Body of pancreas (tissue), 4 donors: ENCODE data around the gene CDH12.

Experiments
- POLR2A ChIP-seq, 3 donors: fragments of 450-650 bp; IDR thresholded peaks; one replicate each; pipeline ENCODE4 v1.6.1; 2016; ENCODE audit warnings: antibody characterized with exemption in 3 of 3, mild to moderate bottlenecking in 2 of 3
- TF ChIP-seq, protein P1 (sequence below), 7 experiments: fragments of 450-650 bp in 4 of 7; fragments of 200-600 bp in 3 of 7; sonication (generic) in 3 of 7; IDR thresholded peaks; one replicate each; pipeline ENCODE4 v1.5.1; 2016 to 2019; ENCODE audit warnings: antibody characterized with exemption in 7 of 7

DNA sequence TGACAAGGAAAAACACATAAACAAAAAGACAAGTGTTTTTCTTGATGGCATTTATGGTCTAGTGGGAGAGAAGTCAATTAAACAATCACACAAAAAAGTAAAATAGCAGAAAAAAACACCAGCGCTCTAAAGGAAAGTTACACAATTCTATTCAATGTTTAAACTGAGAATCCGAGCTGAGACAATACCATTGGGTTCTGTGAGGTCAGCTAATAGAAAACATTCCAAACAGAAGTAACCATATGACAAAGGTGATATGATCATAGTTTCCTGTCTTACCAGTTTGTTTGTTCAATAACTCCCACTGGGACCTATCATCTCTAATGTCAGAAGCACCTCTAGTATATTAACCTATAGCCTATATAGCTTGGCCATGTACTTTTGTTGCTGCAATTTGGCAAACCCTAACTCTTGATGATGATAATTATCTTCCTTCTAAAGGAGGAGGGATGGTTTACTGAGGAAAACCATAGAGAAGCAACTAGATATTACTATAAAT, 1030.0 kb downstream of the CDH12 start:
- TF ChIP-seq, protein P1, sequence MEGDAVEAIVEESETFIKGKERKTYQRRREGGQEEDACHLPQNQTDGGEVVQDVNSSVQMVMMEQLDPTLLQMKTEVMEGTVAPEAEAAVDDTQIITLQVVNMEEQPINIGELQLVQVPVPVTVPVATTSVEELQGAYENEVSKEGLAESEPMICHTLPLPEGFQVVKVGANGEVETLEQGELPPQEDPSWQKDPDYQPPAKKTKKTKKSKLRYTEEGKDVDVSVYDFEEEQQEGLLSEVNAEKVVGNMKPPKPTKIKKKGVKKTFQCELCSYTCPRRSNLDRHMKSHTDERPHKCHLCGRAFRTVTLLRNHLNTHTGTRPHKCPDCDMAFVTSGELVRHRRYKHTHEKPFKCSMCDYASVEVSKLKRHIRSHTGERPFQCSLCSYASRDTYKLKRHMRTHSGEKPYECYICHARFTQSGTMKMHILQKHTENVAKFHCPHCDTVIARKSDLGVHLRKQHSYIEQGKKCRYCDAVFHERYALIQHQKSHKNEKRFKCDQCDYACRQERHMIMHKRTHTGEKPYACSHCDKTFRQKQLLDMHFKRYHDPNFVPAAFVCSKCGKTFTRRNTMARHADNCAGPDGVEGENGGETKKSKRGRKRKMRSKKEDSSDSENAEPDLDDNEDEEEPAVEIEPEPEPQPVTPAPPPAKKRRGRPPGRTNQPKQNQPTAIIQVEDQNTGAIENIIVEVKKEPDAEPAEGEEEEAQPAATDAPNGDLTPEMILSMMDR (IDR thresholded peaks at IDR 0.05) = no peak
- no peak for TF ChIP-seq POLR2A (IDR thresholded peaks at IDR 0.05)
